WERI-Rb-1 (cell line): ENCODE measurements around the gene ERCC2.

Source experiments
- DNase-seq: peaks from one replicate; pipeline ENCODE4 v3.0.0-alpha.2; 2020
- H3K27ac ChIP-seq: fragments of 250-450 bp; sonication (Bioruptor Pico); 2 replicates; pipeline ENCODE4 v1.5.1; 2020; ENCODE audit warnings: mild to moderate bottlenecking, moderate library complexity
- H3K27me3 ChIP-seq: fragments of 250-450 bp; sonication (Bioruptor Pico); 2 replicates; pipeline ENCODE4 v1.5.1; 2021; ENCODE audit warnings: mild to moderate bottlenecking, low read depth, moderate library complexity; ENCODE audit not compliant: insufficient read depth, severe bottlenecking
- H3K36me3 ChIP-seq: fragments of 250-450 bp; sonication (Bioruptor Pico); 2 replicates; pipeline ENCODE4 v1.5.1; 2020; ENCODE audit warnings: mild to moderate bottlenecking, moderate library complexity
- H3K4me3 ChIP-seq: 2 replicates; pipeline ENCODE4 v1.5.1; 2011; ENCODE audit warnings: low read depth, mild to moderate bottlenecking, control low read depth, low read length
- H3K9me3 ChIP-seq: fragments of 250-450 bp; sonication (Bioruptor Pico); 2 replicates; pipeline ENCODE4 v1.5.1; 2021; ENCODE audit warnings: mild to moderate bottlenecking, moderate library complexity; ENCODE audit not compliant: severe bottlenecking
- CTCF ChIP-seq: IDR thresholded peaks from 2 replicates; pipeline ENCODE4 v1.5.1; 2011; ENCODE audit warnings: low read depth, mild to moderate bottlenecking, control low read depth, inconsistent platforms, low read length

The ERCC2 gene

DNA sequence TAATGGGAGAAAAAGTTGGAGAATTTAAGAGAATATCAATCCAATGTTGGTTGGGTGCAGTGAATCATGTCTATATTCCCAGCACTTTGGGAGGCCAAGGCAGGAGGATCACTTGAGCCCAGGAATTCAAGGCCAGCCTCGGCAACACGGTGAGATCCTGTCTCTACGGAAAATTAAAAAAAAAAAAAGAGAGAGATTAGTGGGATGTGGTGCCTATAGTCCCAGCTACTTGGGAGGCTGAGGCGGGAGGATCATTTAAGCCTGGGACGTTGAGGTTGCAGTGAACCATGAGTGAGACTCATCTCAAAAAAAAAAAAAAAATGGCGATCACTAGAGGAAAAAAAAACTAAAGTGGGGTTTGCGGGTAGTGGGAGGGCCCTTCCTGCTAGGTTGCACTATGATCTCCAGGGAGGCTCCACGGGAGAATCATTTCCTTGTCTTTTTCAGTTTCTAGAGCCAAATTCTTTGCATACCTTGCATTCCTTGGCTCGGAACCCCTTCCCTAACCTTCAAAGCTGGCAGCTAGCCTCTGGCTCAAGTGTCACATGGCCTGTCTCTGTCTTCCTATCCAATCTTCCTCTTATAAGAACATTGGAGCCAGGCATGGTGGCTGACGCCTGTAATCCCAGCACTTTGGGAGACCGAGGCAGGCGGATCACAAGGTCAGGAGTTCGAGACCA lies 5.8 kb upstream of the ERCC2 start:
- Histone ChIP-seq H3K9me3 (no peaks in the 10 kb centered on the region), H3K27ac (no peak overlapping the region), H3K36me3 (no peaks in the 10 kb centered on the region), H3K4me3 (no peak overlapping the region), H3K27me3 (no peaks in the 10 kb centered on the region)
- no peak for TF ChIP-seq CTCF
- DNase-seq: no peak

DNA sequence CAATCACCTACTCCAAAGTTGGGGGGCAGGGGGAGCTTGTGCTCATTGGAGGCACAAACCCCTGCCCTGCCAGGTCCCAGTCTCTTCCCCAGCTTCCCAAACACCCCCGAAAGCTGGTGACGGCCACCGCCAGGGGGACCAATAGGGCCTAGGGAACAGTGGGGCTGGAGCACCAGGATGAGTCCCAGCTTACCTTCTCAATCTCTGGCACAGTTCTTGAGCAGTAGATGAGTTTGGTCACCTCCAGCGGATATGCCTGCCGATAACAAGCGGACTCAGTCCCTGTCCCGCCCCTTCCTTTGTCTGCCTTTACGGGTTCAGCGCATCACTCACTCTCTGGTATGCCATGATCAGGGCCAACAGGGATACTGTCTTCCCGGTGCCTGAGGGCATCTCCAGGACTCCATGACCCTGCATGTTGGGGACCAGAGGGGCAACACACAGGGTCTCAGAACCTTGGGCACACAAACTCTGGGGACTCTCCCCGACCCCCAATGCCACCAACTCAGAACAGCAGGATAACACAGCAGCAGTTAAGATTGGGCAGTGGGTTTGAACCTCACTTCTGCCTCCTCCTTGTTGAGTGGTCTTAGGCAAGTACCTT lies 1.5 kb downstream of the ERCC2 start:
- peaks cover 24% of the 10 kb centered on the region for H3K36me3 ChIP-seq
- TF ChIP-seq CTCF: no peak
- H3K9me3 ChIP-seq: no peaks in the 10 kb centered on the region
- no peak overlapping the region for H3K27ac ChIP-seq
- no peaks in the 10 kb centered on the region for H3K27me3 ChIP-seq
- H3K4me3 ChIP-seq: no peak overlapping the region
- no peak for DNase-seq

GRCh38 chr19:45368127-45368526 lies 2.2 kb downstream of the ERCC2 start:
- H3K27ac ChIP-seq: no peak overlapping the region
- no peaks in the 10 kb centered on the region for H3K27me3 ChIP-seq
- H3K4me3 ChIP-seq: no peak overlapping the region
- DNase-seq: no peak
- TF ChIP-seq CTCF: no peak
- H3K36me3 ChIP-seq: peaks cover 29% of the 10 kb centered on the region
- no peaks in the 10 kb centered on the region for H3K9me3 ChIP-seq

GRCh38 chr19:45364696-45365095 lies 5.7 kb downstream of the ERCC2 start:
- TF ChIP-seq CTCF: no peak
- DNase-seq: no peak
- H3K27ac ChIP-seq: no peak overlapping the region
- no peak overlapping the region for H3K4me3 ChIP-seq
- peaks cover 54% of the 10 kb centered on the region for H3K36me3 ChIP-seq
- no peaks in the 10 kb centered on the region for H3K27me3 ChIP-seq
- H3K9me3 ChIP-seq: no peaks in the 10 kb centered on the region

GRCh38 chr19:45363861-45364459 lies 6.4 kb downstream of the ERCC2 start:
- Histone ChIP-seq H3K36me3 (peaks cover 57% of the 10 kb centered on the region), H3K27ac (no peak overlapping the region), H3K9me3 (no peaks in the 10 kb centered on the region), H3K4me3 (no peak overlapping the region), H3K27me3 (no peaks in the 10 kb centered on the region)
- no peak for TF ChIP-seq CTCF
- DNase-seq: no peak
